Mucosa of descending colon (tissue), 3 donors: ENCODE results near the gene RAMP3. TPM values are rescaled to one million over a fixed set of nuclear protein-coding genes. Genes with fewer than 3 reads are reported as not detected.
"Not testable (repeated sequence)": the region's sequence is repeated elsewhere in the genome, so short reads cannot be mapped to it uniquely, and the experiment has no call there.

Experiments
- ATAC-seq: fragments of 200-7000 bp; cut with Tn5 transposase; one replicate; pipeline ENCODE4 v1.9.1; 2020; ENCODE audit warnings: mild to moderate bottlenecking, moderate library complexity
- DNase-seq, 3 donors: peaks; one replicate each; pipeline ENCODE4 v3.0.0-alpha.2; 2020
- H3K36me3 ChIP-seq: fragments of 200-600 bp; one replicate; pipeline ENCODE4 v1.8.0; 2021; ENCODE audit warnings: low read depth, mild to moderate bottlenecking
- H3K4me1 ChIP-seq: fragments of 200-600 bp; one replicate; pipeline ENCODE4 v1.8.0; 2021; ENCODE audit warnings: low read depth, mild to moderate bottlenecking
- H3K4me3 ChIP-seq: fragments of 200-600 bp; one replicate; pipeline ENCODE4 v1.8.0; 2021; ENCODE audit warnings: mild to moderate bottlenecking
- H3K9me3 ChIP-seq: fragments of 200-600 bp; one replicate; pipeline ENCODE4 v1.8.0; 2021; ENCODE audit warnings: mild to moderate bottlenecking
- intact Hi-C, 2 donors: fragments of 100-400 bp; cut with DNase I in 1 of 2; cut with micrococcal nuclease in 1 of 2; formaldehyde crosslinking; loops; one replicate each; pipeline versions ENCODE4 v1.11.0 to v1.11.1; 2022; cut with DNase I, micrococcal nuclease
- long read RNA-seq, 2 donors: library from polyadenylated mRNA; unstranded; transcript quantifications; one replicate each; pipeline ENCODE4 v2.0.0, GENCODE V29; 2019 to 2021
- total RNA-seq, 3 donors: library from RNA; stranded (reverse); fragmentation: NEBNext Ultra II Directional in 2 of 3; extraction: Animal tissue kit (Norgen Biotek cat#: 25700) in 2 of 3; gene quantifications; one replicate each; pipeline versions ENCODE4 v1.2.1 to v1.2.4, GENCODE V29; 2021 to 2023
- TF ChIP-seq, protein P1 (sequence below): fragments of 200-600 bp; IDR thresholded peaks from one replicate; pipeline ENCODE4 v1.8.0; 2022; ENCODE audit warnings: antibody characterized with exemption, mild to moderate bottlenecking
- donor health status: DM: no; HTN: no; CAD: no; lungs with moderate emphysema.
- donor health status: DM: no; HTN: no; CAD: no.
- donor health status: DM: no; HTN: yes; CAD: no.

RAMP3 gene, protein sequence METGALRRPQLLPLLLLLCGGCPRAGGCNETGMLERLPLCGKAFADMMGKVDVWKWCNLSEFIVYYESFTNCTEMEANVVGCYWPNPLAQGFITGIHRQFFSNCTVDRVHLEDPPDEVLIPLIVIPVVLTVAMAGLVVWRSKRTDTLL
- total RNA-seq: 10 to 100 TPM in 1 of 3 donors, 1 to 10 TPM in 2; 5.4 to 13.5 (median 9.0) TPM
- long read RNA-seq, donor 1, transcript RAMP3-201 (3 exons, 1,323 nt): major isoform, 30 of 36 reads
- long read RNA-seq, donor 1, partial matches to known transcripts: 0 of 36 reads
- long read RNA-seq, donor 1, other reads (novel, unspliced or antisense): 6 of 36 reads
- long read RNA-seq, donor 2, transcript RAMP3-201 (3 exons, 1,323 nt): major isoform, 19 of 23 reads
- long read RNA-seq, donor 2, partial matches to known transcripts: 0 of 23 reads
- long read RNA-seq, donor 2, other reads (novel, unspliced or antisense): 4 of 23 reads

DNA sequence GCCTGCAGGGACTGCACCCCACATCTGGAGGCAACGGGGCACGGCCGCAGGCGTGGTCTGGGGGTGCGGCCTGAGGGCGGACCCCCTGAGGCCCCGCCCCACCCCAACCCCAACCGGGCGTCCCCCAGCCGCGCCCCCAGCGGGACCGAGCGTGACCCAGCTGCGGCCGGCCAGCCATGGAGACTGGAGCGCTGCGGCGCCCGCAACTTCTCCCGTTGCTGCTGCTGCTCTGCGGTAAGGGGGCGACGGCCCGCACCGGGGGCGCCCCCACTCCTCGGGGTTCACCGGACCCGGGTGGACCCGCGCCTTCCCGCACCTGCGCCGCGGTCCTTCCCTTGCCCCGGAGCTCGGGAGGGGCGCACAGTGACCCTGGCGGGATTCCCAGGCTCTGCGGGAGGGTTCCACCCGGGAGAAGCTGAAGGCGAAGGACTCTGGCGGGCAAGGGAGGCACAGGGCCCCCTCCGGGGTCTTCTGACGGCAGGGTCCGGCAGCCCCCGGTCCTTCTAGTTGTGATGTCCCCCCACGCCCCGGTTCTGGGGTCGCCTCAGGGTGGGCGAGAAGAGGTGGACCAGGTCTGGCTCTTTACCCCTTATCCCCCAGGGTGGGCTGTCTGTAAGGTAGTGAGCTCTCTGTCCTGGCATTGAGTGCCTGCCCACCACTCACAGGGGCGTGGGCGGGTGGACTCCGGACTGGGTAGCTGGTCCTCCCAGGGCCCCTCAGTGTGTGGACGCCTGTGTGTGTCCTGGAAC, at the start of gene RAMP3:
Gene RAMP3 (plus strand): TSS at position 139 of the 749 bp plus-strand sequence. CDS start 38 bp downstream, at position 177.
- intact Hi-C loops: no loop called here
- no peak for DNase-seq
- Histone ChIP-seq H3K4me1 (no peaks in the 10 kb centered on the region), H3K4me3 (no peak within 1 kb of the TSS), H3K36me3 (no peaks in the 10 kb centered on the region), H3K9me3 (no peaks in the 10 kb centered on the region)
- TF ChIP-seq, protein P1, sequence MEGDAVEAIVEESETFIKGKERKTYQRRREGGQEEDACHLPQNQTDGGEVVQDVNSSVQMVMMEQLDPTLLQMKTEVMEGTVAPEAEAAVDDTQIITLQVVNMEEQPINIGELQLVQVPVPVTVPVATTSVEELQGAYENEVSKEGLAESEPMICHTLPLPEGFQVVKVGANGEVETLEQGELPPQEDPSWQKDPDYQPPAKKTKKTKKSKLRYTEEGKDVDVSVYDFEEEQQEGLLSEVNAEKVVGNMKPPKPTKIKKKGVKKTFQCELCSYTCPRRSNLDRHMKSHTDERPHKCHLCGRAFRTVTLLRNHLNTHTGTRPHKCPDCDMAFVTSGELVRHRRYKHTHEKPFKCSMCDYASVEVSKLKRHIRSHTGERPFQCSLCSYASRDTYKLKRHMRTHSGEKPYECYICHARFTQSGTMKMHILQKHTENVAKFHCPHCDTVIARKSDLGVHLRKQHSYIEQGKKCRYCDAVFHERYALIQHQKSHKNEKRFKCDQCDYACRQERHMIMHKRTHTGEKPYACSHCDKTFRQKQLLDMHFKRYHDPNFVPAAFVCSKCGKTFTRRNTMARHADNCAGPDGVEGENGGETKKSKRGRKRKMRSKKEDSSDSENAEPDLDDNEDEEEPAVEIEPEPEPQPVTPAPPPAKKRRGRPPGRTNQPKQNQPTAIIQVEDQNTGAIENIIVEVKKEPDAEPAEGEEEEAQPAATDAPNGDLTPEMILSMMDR: no peak
- ATAC-seq: no peak

GRCh38 chr7:45108863-45109262, 48.7 kb upstream of the RAMP3 start:
- H3K36me3 ChIP-seq: peaks cover 18% of the 10 kb centered on the region
- intact Hi-C loops: no loop called here
- DNase-seq: no peak
- TF ChIP-seq, protein P1: no peak
- no peaks in the 10 kb centered on the region for H3K9me3 ChIP-seq
- H3K4me1 ChIP-seq: peaks cover 31% of the 10 kb centered on the region
- no peak for ATAC-seq
- H3K4me3 ChIP-seq: no peak overlapping the region

- intact Hi-C loops: no loop called here
- TF ChIP-seq, protein P1: no peak
Measured at GRCh38 chr7:45111298-45112223, 46.0 kb upstream of the RAMP3 start, which contains the start of gene TBRG4. TSS of gene TBRG4 (minus strand) at chr7:45111697. CDS start at chr7:45109237, 2,460 bp downstream.

DNA sequence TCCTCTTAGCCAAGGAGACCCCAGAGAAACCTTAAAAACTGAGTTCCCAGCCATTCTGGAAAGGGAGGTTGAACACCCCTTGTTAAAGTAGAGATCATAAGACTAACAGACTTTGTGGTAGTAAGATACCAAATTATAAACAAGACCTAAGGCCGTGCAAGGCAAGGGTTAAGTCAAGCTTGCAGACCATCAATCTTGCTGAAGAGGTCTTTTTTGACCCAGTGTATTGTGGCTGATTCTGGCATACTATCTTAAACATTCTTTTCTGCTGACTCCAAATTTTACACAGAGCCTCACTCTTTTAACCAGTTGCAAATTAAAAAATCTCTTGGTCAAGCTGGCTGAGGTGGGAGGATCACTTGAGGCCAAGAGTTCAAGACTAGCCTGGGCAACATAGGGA, 44.9 kb upstream of the RAMP3 start:
- ATAC-seq: no peak
- intact Hi-C loops: no loop called here
- Histone ChIP-seq H3K36me3 (no peaks in the 10 kb centered on the region), H3K9me3 (no peaks in the 10 kb centered on the region), H3K4me3 (no peak overlapping the region), H3K4me1 (peaks cover 25% of the 10 kb centered on the region)
- no peak for DNase-seq
- TF ChIP-seq, protein P1: no peak

More at GRCh38 chr7:45111298-45112223, 46.0 kb upstream of the RAMP3 start, which contains the start of gene TBRG4:
- Histone ChIP-seq H3K36me3 (no peaks in the 10 kb centered on the region), H3K9me3 (no peaks in the 10 kb centered on the region), H3K4me1 (peaks cover 31% of the 10 kb centered on the region), H3K4me3 (peak within 1 kb of the TSS; percentile 62)
- ATAC-seq (peak; percentile 98), DNase-seq (peak; percentile 96 to 97 (median 97))

DNA sequence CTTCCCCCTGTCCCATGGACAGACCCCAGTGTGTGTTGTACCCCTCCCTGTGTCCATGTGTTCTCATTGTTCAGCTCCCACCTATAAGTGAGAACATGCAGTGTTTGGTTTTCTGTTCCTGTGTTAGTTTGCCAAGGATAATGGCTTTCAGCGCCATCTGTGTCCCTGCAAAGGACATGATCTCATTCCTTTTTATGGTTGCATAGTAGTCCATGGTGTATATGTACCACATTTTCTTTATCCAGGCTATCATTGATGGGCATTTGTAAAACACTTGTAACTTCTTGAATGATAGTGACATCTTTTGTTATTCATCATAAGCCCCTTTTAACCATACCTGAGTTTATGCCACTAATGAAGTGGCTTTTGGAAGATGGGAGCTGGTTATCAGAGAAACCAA, 43.3 kb upstream of the RAMP3 start:
- H3K36me3 ChIP-seq, ATAC-seq, H3K4me3 ChIP-seq, DNase-seq, intact Hi-C loops, H3K9me3 ChIP-seq: not testable (repeated sequence)
- H3K4me1 ChIP-seq: peaks cover 11% of the 10 kb centered on the region
